ENCODE data around the gene PPP2R5A. TPM values are rescaled to one million over a fixed set of nuclear protein-coding genes. Genes with fewer than 3 reads are reported as not detected.

Gene PPP2R5A
- total RNA-seq, 1 donor from 2014 or later: 29.2 TPM

- Histone ChIP-seq H3K4me1 (ENCODE audit: control insufficient read depth in 3 of 3, insufficient read depth in 3 of 3, low read length in 3 of 3) (peaks cover 11 to 18% (median 14%) of the 10 kb centered on the region in 3 donors), H3K36me3 (ENCODE audit: control insufficient read depth in 3 of 3, insufficient read depth in 3 of 3, low read length in 3 of 3) (no peaks in the 10 kb centered on the region), H3K4me3 (ENCODE audit: low read length in 3 of 3) (no peak overlapping the region), H3K9ac (ENCODE audit: low read depth in 1 of 3, low read length in 3 of 3) (peak overlapping the region in 1 of 3 donors; percentile 9), H3K27me3 (ENCODE audit: control insufficient read depth in 3 of 3, insufficient read depth in 3 of 3, low read length in 3 of 3) (no peaks in the 10 kb centered on the region), H3K27ac (ENCODE audit: low read depth, low read length) (no peak overlapping the region), H3K9me3 (ENCODE audit: control insufficient read depth in 3 of 3, low read length in 3 of 3) (no peaks in the 10 kb centered on the region)
These were observed 40.8 kb upstream of the PPP2R5A start for GRCh38 chr1:212244441-212244840.

GRCh38 chr1:212247179-212247721, 38.0 kb upstream of the PPP2R5A start:
- H3K9ac ChIP-seq (ENCODE audit: low read depth in 1 of 3, low read length in 3 of 3): no peak overlapping the region
- H3K27me3 ChIP-seq (ENCODE audit: control insufficient read depth in 3 of 3, insufficient read depth in 3 of 3, low read length in 3 of 3): no peaks in the 10 kb centered on the region
- H3K4me3 ChIP-seq (ENCODE audit: low read length in 3 of 3): no peak overlapping the region
- H3K4me1 ChIP-seq (ENCODE audit: control insufficient read depth in 3 of 3, insufficient read depth in 3 of 3, low read length in 3 of 3): peaks cover 7 to 13% (median 13%) of the 10 kb centered on the region in 3 donors
- no peaks in the 10 kb centered on the region for H3K9me3 ChIP-seq (ENCODE audit: control insufficient read depth in 3 of 3, low read length in 3 of 3)
- peak overlapping the region; percentile 2 for H3K27ac ChIP-seq (ENCODE audit: low read depth, low read length)
- H3K36me3 ChIP-seq (ENCODE audit: control insufficient read depth in 3 of 3, insufficient read depth in 3 of 3, low read length in 3 of 3): no peaks in the 10 kb centered on the region

- H3K4me1 ChIP-seq (ENCODE audit: control insufficient read depth in 3 of 3, insufficient read depth in 3 of 3, low read length in 3 of 3): peaks cover 0 to 6% (median 6%) of the 10 kb centered on the region in 3 donors
- no peaks in the 10 kb centered on the region for H3K27me3 ChIP-seq (ENCODE audit: control insufficient read depth in 3 of 3, insufficient read depth in 3 of 3, low read length in 3 of 3)
- H3K27ac ChIP-seq (ENCODE audit: low read depth, low read length): no peak overlapping the region
- no peak overlapping the region for H3K9ac ChIP-seq (ENCODE audit: low read depth in 1 of 3, low read length in 3 of 3)
- no peaks in the 10 kb centered on the region for H3K9me3 ChIP-seq (ENCODE audit: control insufficient read depth in 3 of 3, low read length in 3 of 3)
- H3K36me3 ChIP-seq (ENCODE audit: control insufficient read depth in 3 of 3, insufficient read depth in 3 of 3, low read length in 3 of 3): no peaks in the 10 kb centered on the region
- no peak overlapping the region for H3K4me3 ChIP-seq (ENCODE audit: low read length in 3 of 3)
These were observed 37.2 kb upstream of the PPP2R5A start for GRCh38 chr1:212247988-212248387.

- Histone ChIP-seq H3K36me3 (ENCODE audit: control insufficient read depth in 3 of 3, insufficient read depth in 3 of 3, low read length in 3 of 3) (no peaks in the 10 kb centered on the region), H3K27ac (ENCODE audit: low read depth, low read length) (no peak overlapping the region), H3K4me1 (ENCODE audit: control insufficient read depth in 3 of 3, insufficient read depth in 3 of 3, low read length in 3 of 3) (peaks cover 0 to 7% (median 0%) of the 10 kb centered on the region in 3 donors), H3K27me3 (ENCODE audit: control insufficient read depth in 3 of 3, insufficient read depth in 3 of 3, low read length in 3 of 3) (no peaks in the 10 kb centered on the region), H3K9ac (ENCODE audit: low read depth in 1 of 3, low read length in 3 of 3) (no peak overlapping the region), H3K9me3 (ENCODE audit: control insufficient read depth in 3 of 3, low read length in 3 of 3) (no peaks in the 10 kb centered on the region), H3K4me3 (ENCODE audit: low read length in 3 of 3) (no peak overlapping the region)
These were observed 30.3 kb upstream of the PPP2R5A start for GRCh38 chr1:212254853-212255363.

GRCh38 chr1:212255705-212256307, 29.4 kb upstream of the PPP2R5A start:
- Histone ChIP-seq H3K36me3 (ENCODE audit: control insufficient read depth in 3 of 3, insufficient read depth in 3 of 3, low read length in 3 of 3) (no peaks in the 10 kb centered on the region), H3K27me3 (ENCODE audit: control insufficient read depth in 3 of 3, insufficient read depth in 3 of 3, low read length in 3 of 3) (no peaks in the 10 kb centered on the region), H3K9me3 (ENCODE audit: control insufficient read depth in 3 of 3, low read length in 3 of 3) (no peaks in the 10 kb centered on the region), H3K9ac (ENCODE audit: low read depth in 1 of 3, low read length in 3 of 3) (no peak overlapping the region), H3K4me1 (ENCODE audit: control insufficient read depth in 3 of 3, insufficient read depth in 3 of 3, low read length in 3 of 3) (peaks cover 0 to 7% (median 0%) of the 10 kb centered on the region in 3 donors), H3K27ac (ENCODE audit: low read depth, low read length) (no peak overlapping the region), H3K4me3 (ENCODE audit: low read length in 3 of 3) (no peak overlapping the region)

GRCh38 chr1:212256369-212256768, 28.8 kb upstream of the PPP2R5A start:
- Histone ChIP-seq H3K4me3 (ENCODE audit: low read length in 3 of 3) (no peak overlapping the region), H3K9me3 (ENCODE audit: control insufficient read depth in 3 of 3, low read length in 3 of 3) (no peaks in the 10 kb centered on the region), H3K27me3 (ENCODE audit: control insufficient read depth in 3 of 3, insufficient read depth in 3 of 3, low read length in 3 of 3) (no peaks in the 10 kb centered on the region), H3K36me3 (ENCODE audit: control insufficient read depth in 3 of 3, insufficient read depth in 3 of 3, low read length in 3 of 3) (no peaks in the 10 kb centered on the region), H3K4me1 (ENCODE audit: control insufficient read depth in 3 of 3, insufficient read depth in 3 of 3, low read length in 3 of 3) (peaks cover 0 to 7% (median 0%) of the 10 kb centered on the region in 3 donors), H3K27ac (ENCODE audit: low read depth, low read length) (no peak overlapping the region), H3K9ac (ENCODE audit: low read depth in 1 of 3, low read length in 3 of 3) (no peak overlapping the region)

GRCh38 chr1:212257157-212257556, 28.1 kb upstream of the PPP2R5A start:
- H3K4me1 ChIP-seq (ENCODE audit: control insufficient read depth in 3 of 3, insufficient read depth in 3 of 3, low read length in 3 of 3): peaks cover 0 to 7% (median 0%) of the 10 kb centered on the region in 3 donors
- no peak overlapping the region for H3K4me3 ChIP-seq (ENCODE audit: low read length in 3 of 3)
- H3K9me3 ChIP-seq (ENCODE audit: control insufficient read depth in 3 of 3, low read length in 3 of 3): no peaks in the 10 kb centered on the region
- H3K9ac ChIP-seq (ENCODE audit: low read depth in 1 of 3, low read length in 3 of 3): no peak overlapping the region
- H3K36me3 ChIP-seq (ENCODE audit: control insufficient read depth in 3 of 3, insufficient read depth in 3 of 3, low read length in 3 of 3): no peaks in the 10 kb centered on the region
- no peaks in the 10 kb centered on the region for H3K27me3 ChIP-seq (ENCODE audit: control insufficient read depth in 3 of 3, insufficient read depth in 3 of 3, low read length in 3 of 3)
- no peak overlapping the region for H3K27ac ChIP-seq (ENCODE audit: low read depth, low read length)

GRCh38 chr1:212259693-212260480, 25.3 kb upstream of the PPP2R5A start:
- no peaks in the 10 kb centered on the region for H3K36me3 ChIP-seq (ENCODE audit: control insufficient read depth in 3 of 3, insufficient read depth in 3 of 3, low read length in 3 of 3)
- no peaks in the 10 kb centered on the region for H3K27me3 ChIP-seq (ENCODE audit: control insufficient read depth in 3 of 3, insufficient read depth in 3 of 3, low read length in 3 of 3)
- no peak overlapping the region for H3K4me3 ChIP-seq (ENCODE audit: low read length in 3 of 3)
- no peak overlapping the region for H3K27ac ChIP-seq (ENCODE audit: low read depth, low read length)
- H3K4me1 ChIP-seq (ENCODE audit: control insufficient read depth in 3 of 3, insufficient read depth in 3 of 3, low read length in 3 of 3): peaks cover 0 to 5% (median 0%) of the 10 kb centered on the region in 3 donors
- no peaks in the 10 kb centered on the region for H3K9me3 ChIP-seq (ENCODE audit: control insufficient read depth in 3 of 3, low read length in 3 of 3)
- H3K9ac ChIP-seq (ENCODE audit: low read depth in 1 of 3, low read length in 3 of 3): no peak overlapping the region

- Histone ChIP-seq H3K27me3 (ENCODE audit: control insufficient read depth in 3 of 3, insufficient read depth in 3 of 3, low read length in 3 of 3) (no peaks in the 10 kb centered on the region), H3K4me3 (ENCODE audit: low read length in 3 of 3) (no peak overlapping the region), H3K9ac (ENCODE audit: low read depth in 1 of 3, low read length in 3 of 3) (no peak overlapping the region), H3K36me3 (ENCODE audit: control insufficient read depth in 3 of 3, insufficient read depth in 3 of 3, low read length in 3 of 3) (no peaks in the 10 kb centered on the region), H3K27ac (ENCODE audit: low read depth, low read length) (no peak overlapping the region), H3K9me3 (ENCODE audit: control insufficient read depth in 3 of 3, low read length in 3 of 3) (no peaks in the 10 kb centered on the region), H3K4me1 (ENCODE audit: control insufficient read depth in 3 of 3, insufficient read depth in 3 of 3, low read length in 3 of 3) (peaks cover 0 to under 1% (median 0%) of the 10 kb centered on the region in 3 donors)
These were observed 24.5 kb upstream of the PPP2R5A start for GRCh38 chr1:212260557-212261355.
